CD4-positive, alpha-beta T cell treated with Interleukin-17A for 4 hours (primary cell): ENCODE measurements around the gene SHTN1.

Source experiments
- DNase-seq: peaks from one replicate; pipeline ENCODE4 v3.0.0-alpha.2; 2020; ENCODE audit warnings: mixed read lengths

Gene SHTN1

GRCh38 chr10:116984202-116984990 is 20.6 kb downstream of the SHTN1 start:
- no peak for DNase-seq

GRCh38 chr10:116980041-116980440 is 24.9 kb downstream of the SHTN1 start:
- DNase-seq: no peak

- DNase-seq: no peak
Observed at GRCh38 chr10:116978901-116979300, 26.1 kb downstream of the SHTN1 start.

GRCh38 chr10:116974456-116975005 is 30.5 kb downstream of the SHTN1 start:
- DNase-seq: no peak

- DNase-seq: no peak
Observed at GRCh38 chr10:116973946-116974455, 31.0 kb downstream of the SHTN1 start.

DNA sequence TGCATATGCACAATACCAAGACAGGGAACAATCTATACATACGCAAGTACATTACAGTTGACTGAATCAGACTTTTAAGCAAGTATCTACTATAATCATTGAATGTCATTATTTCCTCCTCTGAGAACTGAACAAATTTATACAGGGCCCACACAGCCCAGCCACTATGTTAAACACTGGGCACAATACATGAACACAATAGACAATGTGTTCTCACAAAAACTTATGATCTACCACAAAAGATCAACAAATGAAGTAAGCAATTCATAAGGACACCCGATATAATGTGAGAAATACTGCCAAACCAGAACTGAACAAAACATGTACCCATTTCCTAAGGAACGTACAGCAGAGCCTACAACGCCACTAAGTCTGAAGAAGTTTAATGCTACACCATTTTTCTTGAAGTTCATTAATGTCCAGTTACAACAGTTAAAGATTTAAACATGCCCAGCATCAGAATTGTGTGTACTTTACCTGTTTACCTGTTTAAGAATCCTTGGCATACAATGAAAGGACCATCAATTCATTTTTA is 31.5 kb downstream of the SHTN1 start:
- DNase-seq: no peak

DNA sequence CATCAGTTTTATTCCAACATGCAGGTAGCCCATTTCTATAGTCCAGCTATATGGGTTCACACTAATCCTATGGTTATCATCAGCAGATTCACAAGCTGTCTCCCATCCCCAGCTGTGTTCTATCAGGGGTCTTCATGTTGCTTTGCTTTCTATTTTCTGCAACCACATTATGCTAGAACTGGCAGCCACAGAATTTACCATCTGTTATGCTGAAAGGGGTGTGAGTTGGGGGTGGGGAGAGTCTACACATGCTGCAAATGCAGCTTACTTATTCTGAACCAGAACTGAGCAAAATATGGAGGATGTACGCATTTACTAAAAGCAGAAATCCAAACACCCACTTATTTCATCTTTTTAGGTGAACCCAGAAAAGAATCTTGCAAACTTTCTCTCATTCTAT is 32.9 kb downstream of the SHTN1 start:
- no peak for DNase-seq

DNA sequence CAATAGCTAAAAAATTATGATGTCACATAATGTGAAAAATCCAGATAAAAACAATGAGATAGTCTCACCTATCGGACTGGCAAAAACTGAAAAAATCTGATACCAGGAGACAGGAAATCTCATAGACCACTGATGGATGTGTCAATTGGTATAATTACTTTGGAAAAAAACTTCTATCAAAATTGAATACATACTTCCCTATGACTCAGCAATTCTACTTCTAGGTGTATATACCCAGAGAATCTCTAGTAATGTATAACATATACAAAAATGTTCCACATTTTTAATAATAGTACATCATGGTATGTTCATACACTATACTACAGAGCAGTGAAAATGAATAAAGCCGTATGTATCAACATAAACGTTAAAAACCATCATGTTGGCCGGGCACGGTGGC is 34.9 kb downstream of the SHTN1 start:
- no peak for DNase-seq

DNA sequence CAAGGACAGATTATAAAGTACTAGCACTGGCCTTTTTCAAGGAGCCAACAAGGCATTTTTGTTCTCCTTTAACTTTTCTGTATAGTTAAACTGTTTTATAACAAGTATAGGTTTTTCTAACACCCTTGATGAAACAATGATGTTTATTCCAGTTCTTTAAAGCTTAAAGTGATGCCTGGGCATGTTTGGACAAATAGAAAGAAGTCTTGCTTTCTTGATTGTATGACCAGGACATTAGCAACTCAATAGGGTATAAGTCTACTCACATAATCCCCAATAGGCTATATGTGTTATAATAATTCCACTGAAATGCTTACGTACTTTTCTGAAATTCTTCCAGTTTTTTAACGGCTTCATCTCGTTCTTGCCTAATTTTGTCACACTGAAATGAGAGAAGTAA is 36.7 kb downstream of the SHTN1 start:
- DNase-seq: no peak

DNA sequence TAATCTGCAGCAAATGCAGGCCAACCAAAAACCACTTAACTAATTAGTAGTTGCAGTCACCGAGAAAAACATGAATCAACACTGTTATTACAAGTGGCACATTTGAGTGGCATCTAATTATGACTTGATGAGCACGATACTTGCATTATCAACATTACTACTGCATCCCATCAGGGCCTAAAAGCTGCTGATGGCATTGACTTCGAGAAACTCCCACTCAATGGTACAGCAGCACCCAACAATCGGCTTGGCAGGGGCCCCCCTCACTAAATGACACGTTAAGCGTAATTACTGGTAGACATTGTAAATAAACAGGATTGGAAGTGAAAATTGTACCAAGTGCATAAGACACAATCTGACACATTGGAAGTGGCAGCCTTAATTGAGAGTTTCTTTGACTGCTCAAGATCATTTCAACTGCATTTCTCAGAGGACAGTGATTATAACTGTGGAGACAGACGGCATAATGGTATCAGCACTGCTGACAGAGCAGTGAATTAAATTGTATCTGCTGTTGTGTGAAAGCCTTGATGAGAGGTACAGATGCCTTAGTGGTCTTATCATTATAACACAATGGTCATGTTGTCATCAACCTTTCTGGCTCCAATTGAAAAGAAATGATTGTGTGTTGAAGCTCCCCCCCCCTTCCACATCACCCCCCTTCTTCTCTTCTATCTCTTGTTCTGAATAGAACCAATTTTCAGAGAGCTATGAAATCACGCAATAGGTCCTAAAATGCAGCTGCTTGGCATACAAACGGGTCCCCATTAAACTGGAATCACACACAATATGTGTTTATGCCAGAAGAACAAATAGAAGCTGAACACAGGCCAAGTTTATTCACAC is 43.4 kb downstream of the SHTN1 start:
- DNase-seq: no peak

- no peak for DNase-seq
Observed at GRCh38 chr10:116960066-116960776, 44.8 kb downstream of the SHTN1 start.

DNA sequence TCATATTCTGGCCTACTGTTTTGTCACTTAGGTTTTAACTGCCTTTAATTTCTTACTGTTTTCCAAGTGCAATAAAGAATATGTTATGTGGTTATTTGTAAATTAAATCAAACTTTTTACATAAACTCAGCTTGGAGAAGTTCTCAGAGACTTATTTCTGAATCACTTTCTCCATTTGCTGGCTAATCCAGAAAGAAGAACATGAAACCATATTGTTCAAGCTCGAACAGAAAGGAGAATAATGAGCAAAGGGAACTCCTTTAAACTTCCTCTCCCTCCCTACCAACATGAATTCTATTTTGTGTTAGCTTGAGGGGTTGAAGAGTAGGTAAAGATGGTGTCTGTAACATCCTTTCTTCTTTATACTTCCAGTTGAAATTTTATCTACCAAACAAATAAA is 52.3 kb downstream of the SHTN1 start:
- no peak for DNase-seq

DNA sequence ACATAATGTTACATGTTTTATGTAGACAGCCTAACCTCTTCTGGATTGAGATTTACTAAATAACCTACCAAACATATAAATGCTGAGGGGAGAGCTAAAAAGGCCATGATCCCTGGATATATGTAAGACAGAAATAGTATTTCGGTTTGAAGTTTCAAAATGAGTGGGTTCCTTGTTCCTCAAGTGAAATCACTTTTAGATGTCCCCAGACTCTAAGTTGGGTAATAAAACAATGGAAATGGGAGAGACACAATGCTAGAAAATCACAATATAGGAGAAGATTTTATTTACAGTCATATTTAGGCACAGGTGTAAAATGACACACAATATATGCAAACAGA is 56.5 kb downstream of the SHTN1 start:
- no peak for DNase-seq

DNA sequence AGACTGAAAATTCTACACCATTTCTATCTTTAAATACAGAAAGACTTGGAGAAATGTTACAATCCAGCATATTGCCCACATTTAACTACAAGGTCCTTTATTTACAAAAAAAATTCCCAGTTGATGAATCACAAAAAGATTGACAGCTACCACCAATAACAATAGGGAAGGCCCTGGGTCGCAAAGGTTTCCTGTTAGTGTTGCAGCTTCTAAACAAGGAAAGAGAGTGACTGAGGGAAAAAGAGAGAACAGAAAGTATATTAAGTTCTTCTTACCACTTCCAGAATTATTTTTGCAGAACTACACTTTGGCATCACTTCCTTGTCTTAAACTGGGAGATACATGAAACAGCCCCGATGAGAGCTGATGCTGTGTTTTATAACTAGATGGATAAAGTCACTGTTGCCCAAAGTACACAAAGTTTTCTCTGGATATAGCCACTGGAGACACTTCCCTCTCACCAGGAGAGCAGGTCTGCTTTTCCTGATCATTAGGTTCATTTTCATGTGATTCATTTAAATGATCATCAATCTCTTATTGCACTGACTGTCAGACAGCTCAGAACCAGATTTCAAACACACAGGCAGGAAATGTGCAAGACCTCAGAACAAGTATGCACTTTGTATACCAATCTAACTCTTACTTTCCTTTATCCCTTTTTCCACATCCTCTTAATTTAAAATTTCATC is 57.0 kb downstream of the SHTN1 start:
- no peak for DNase-seq

GRCh38 chr10:116944911-116945310 is 60.1 kb downstream of the SHTN1 start:
- no peak for DNase-seq

- no peak for DNase-seq
Observed at GRCh38 chr10:116931806-116932205, 73.2 kb downstream of the SHTN1 start.

DNA sequence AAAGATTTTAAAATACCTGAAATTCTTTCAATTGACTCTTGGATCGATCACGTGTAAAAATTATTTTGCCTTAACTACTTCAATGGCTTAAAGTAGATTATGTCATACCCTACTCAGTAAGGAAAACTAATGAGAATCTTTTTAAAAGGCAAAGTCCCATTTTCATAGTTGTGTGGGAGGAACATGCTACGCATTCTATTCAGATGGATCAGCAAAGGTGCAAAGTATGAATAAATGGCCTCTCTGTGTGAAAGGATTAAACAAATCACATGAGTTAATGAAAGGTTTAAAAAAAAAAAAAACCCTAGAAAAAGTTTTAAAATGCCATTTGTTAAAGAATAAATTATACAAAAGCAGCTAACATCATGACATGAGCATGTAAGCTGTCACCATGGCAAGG is 78.6 kb downstream of the SHTN1 start:
- DNase-seq: no peak

- DNase-seq: no peak
Observed at GRCh38 chr10:116925056-116925455, 79.9 kb downstream of the SHTN1 start.

- DNase-seq: no peak
Observed at GRCh38 chr10:116919706-116920105, 85.3 kb downstream of the SHTN1 start.

- no peak for DNase-seq
Observed at GRCh38 chr10:116919164-116919563, 85.8 kb downstream of the SHTN1 start.

DNA sequence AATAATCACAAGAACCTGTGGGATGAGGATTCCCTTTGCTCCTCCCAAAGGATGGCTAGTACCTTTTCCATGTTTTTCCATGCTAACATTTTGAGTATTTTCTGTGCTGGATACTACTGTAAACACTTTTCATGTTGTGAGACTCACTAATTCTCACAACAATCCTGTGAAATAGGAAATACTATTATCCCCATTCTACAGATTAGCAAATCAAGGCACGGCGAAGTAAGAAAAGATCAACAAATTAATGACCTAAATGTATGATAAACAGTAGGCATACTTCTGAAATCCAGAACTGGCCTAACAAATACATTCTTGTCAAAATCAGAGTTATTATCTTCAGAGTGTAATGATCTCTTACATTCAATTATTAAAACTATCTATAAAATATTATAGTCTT is 86.4 kb downstream of the SHTN1 start:
- no peak for DNase-seq

GRCh38 chr10:116917481-116917880 is 87.5 kb downstream of the SHTN1 start:
- DNase-seq: no peak
